ENCODE results near the gene MACROD2. TPM values are rescaled to one million over a fixed set of nuclear protein-coding genes. Genes with fewer than 3 reads are reported as not detected.

Gene MACROD2
- total RNA-seq, 4 donors from 2014 or later: 4.0 to 14.1 (median 10.4) TPM

DNA sequence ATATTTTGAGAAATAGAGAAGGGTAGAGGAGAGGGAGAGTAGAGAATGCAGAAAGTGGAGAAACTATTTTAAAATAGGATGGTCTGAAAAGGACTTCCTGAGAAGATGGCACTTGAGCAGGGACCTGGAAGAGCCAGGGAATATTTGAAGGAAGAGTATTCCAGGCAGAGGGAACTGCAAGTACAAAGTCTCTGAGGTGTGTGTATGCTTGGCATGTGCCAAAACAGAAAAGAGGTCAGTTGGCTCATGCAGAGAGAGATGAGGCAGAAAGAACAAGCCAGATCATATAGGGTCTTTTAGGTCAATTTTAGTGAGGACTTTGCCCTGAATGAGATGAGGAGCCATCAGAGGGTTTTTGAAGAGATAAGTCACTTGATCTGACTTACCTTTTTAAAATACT, 196.2 kb downstream of the MACROD2 start:
- H3K9me3 ChIP-seq: no peaks in the 10 kb centered on the region
- H3K4me1 ChIP-seq: peaks cover 0 to 30% (median 0%) of the 10 kb centered on the region in 4 donors
- no peak overlapping the region for H3K4me3 ChIP-seq
- H3K27me3 ChIP-seq: no peaks in the 10 kb centered on the region
- DNase-seq (ENCODE audit: low spot score in 2 of 2): no peak
- no peak for TF ChIP-seq POLR2A (IDR thresholded peaks at IDR 0.05)
- TF ChIP-seq EP300 (IDR thresholded peaks at IDR 0.05): no peak
- TF ChIP-seq, protein P1, sequence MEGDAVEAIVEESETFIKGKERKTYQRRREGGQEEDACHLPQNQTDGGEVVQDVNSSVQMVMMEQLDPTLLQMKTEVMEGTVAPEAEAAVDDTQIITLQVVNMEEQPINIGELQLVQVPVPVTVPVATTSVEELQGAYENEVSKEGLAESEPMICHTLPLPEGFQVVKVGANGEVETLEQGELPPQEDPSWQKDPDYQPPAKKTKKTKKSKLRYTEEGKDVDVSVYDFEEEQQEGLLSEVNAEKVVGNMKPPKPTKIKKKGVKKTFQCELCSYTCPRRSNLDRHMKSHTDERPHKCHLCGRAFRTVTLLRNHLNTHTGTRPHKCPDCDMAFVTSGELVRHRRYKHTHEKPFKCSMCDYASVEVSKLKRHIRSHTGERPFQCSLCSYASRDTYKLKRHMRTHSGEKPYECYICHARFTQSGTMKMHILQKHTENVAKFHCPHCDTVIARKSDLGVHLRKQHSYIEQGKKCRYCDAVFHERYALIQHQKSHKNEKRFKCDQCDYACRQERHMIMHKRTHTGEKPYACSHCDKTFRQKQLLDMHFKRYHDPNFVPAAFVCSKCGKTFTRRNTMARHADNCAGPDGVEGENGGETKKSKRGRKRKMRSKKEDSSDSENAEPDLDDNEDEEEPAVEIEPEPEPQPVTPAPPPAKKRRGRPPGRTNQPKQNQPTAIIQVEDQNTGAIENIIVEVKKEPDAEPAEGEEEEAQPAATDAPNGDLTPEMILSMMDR (IDR thresholded peaks at IDR 0.05): no peak
- no peak overlapping the region for H3K27ac ChIP-seq
- no peaks in the 10 kb centered on the region for H3K36me3 ChIP-seq

DNA sequence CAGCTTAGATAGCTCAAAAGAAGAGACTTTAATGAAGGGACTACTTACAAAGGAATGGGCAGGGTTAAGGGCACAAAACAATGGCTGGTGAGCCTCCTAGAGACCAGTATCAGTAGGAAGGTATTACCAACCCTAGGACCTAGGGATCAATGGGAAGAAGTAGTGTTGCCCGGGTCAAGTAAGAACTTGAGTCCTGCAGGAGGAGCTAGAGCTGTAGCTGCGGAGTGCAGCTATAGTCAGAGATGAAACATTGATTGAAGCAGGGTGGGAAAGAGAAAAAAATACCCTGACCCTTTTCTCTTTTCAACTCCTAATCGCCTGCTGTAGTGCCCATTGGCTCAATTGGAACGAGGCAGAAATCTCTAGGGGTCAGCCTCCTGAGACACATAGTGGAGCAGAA, 198.1 kb downstream of the MACROD2 start:
- TF ChIP-seq, protein P1 (IDR thresholded peaks at IDR 0.05): no peak
- Histone ChIP-seq H3K27me3 (no peaks in the 10 kb centered on the region), H3K9me3 (no peaks in the 10 kb centered on the region), H3K4me1 (peaks cover 0 to 33% (median 0%) of the 10 kb centered on the region in 4 donors), H3K4me3 (no peak overlapping the region), H3K36me3 (no peaks in the 10 kb centered on the region), H3K27ac (no peak overlapping the region)
- no peak for DNase-seq (ENCODE audit: low spot score in 2 of 2)
- WGBS, 2 donors: 93% methylated on average over 4 of the region's 4 CpGs

DNA sequence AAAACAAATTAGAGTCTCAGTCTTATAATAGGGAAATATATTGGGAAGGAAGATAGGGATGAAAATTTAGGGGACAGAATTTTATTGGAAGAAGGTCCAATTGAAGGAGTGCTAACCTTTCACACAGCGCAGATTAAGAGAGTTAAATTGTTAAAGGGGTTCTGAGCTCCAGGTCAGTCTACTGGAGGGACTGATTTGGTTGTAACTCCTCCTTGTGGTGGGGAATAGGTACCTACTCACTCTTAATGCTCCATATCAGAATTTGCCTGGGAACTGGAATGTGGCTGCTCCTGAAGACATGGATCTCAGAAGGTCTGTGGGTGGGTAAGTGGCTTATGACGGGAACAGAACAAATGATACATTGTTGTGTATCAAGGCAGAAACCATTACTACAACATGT, 198.6 kb downstream of the MACROD2 start:
- 69 to 82% methylated on average over 2 of the region's 2 CpGs for WGBS, 2 donors
- no peaks in the 10 kb centered on the region for H3K36me3 ChIP-seq
- DNase-seq (ENCODE audit: low spot score in 2 of 2): no peak
- H3K27me3 ChIP-seq: no peaks in the 10 kb centered on the region
- H3K9me3 ChIP-seq: no peaks in the 10 kb centered on the region
- TF ChIP-seq EP300 (IDR thresholded peaks at IDR 0.05): no peak
- TF ChIP-seq POLR2A (IDR thresholded peaks at IDR 0.05): no peak
- H3K4me3 ChIP-seq: no peak overlapping the region
- peaks cover 0 to 33% (median 0%) of the 10 kb centered on the region in 4 donors for H3K4me1 ChIP-seq
- H3K27ac ChIP-seq: no peak overlapping the region

DNA sequence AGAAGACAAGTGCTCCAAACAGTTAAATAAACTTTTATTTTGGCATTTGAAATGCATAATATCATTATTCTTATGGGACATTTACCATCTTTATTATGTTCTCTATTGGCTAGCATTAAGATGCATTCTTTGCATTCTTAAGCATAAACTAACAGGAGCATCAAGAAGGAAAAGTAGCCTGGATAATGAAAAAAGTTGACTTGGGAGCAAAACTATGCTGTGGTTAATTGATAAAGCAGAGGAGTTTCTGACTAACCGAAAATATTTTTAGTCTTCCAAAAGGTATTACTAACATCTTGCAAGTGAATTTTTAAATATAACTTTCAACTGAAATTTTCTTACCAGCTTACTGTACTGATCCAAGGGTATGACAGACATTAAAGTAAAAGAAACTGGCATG, 201.8 kb downstream of the MACROD2 start:
- H3K27me3 ChIP-seq: no peaks in the 10 kb centered on the region
- no peak overlapping the region for H3K27ac ChIP-seq
- no peaks in the 10 kb centered on the region for H3K9me3 ChIP-seq
- TF ChIP-seq POLR2A (IDR thresholded peaks at IDR 0.05): no peak
- no peak for TF ChIP-seq EP300 (IDR thresholded peaks at IDR 0.05)
- TF ChIP-seq, protein P1 (IDR thresholded peaks at IDR 0.05): no peak
- no peak for DNase-seq (ENCODE audit: low spot score in 2 of 2)
- no peak overlapping the region for H3K4me3 ChIP-seq
- 65 to 71% methylated on average over 1 of the region's 1 CpG for WGBS, 2 donors
- H3K4me1 ChIP-seq: peaks cover 0 to 29% (median 0%) of the 10 kb centered on the region in 4 donors
- no peaks in the 10 kb centered on the region for H3K36me3 ChIP-seq

DNA sequence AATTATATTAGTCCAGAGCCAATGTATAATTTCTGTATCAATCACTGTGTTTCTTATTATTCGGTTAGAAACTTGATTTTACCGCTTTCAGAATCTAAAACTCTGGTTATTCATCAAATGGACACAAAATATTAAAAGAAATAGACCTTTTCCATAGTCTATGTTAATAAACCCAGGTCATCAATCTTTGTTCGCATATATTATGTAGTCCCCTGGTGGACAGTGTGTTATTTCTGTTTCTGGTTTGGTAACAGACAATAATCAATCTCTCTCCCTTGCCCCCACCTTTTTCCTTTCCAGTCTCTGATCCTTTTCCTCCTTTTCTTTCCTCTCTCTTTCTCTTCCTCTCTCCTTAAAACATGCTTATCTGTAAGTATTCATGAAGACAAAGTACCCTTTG, 203.1 kb downstream of the MACROD2 start:
- DNase-seq (ENCODE audit: low spot score in 2 of 2): no peak
- Histone ChIP-seq H3K9me3 (peaks cover 0 to 8% (median 0%) of the 10 kb centered on the region in 4 donors), H3K4me1 (peaks cover 0 to 29% (median 0%) of the 10 kb centered on the region in 4 donors), H3K36me3 (no peaks in the 10 kb centered on the region), H3K4me3 (no peak overlapping the region), H3K27ac (no peak overlapping the region), H3K27me3 (no peaks in the 10 kb centered on the region)
- no peak for TF ChIP-seq EP300 (IDR thresholded peaks at IDR 0.05)
- TF ChIP-seq, protein P1 (IDR thresholded peaks at IDR 0.05): no peak
- no peak for TF ChIP-seq POLR2A (IDR thresholded peaks at IDR 0.05)
- WGBS, 2 donors: 94% methylated on average over 3 of the region's 3 CpGs

DNA sequence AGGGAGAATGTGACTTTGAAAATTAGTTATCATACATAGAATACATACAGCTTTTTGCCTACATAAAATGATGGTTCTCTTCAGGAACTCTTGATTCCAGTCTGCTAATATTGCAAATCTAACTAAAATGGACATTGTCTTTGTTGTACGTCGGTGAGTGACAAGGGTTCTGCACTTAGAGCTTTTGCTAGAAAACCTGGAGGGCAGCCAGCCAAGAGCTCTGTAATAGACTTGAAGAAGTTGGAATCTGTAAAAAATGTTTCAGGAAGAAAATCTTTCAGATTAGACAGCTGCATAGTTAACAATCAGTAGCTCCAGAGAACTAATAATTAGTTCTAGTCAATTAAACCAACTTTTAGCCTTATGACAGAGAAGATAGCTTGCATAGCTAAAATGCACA, 203.8 kb downstream of the MACROD2 start:
- Histone ChIP-seq H3K36me3 (no peaks in the 10 kb centered on the region), H3K27ac (no peak overlapping the region), H3K4me1 (peaks cover 0 to 28% (median 0%) of the 10 kb centered on the region in 4 donors), H3K9me3 (peaks cover 0 to 12% (median 0%) of the 10 kb centered on the region in 4 donors), H3K4me3 (no peak overlapping the region), H3K27me3 (no peaks in the 10 kb centered on the region)
- DNase-seq (ENCODE audit: low spot score in 2 of 2): no peak
- TF ChIP-seq EP300 (IDR thresholded peaks at IDR 0.05): no peak
- TF ChIP-seq POLR2A (IDR thresholded peaks at IDR 0.05): no peak
- TF ChIP-seq, protein P1 (IDR thresholded peaks at IDR 0.05): no peak
- WGBS, 2 donors: 44 to 50% methylated on average over 2 of the region's 2 CpGs

Measured in tibial nerve (tissue), 4 donors.